Esophagus squamous epithelium (tissue), 4 donors: Measurements from ENCODE around the gene LARP4.

ENCODE experiments used
- CTCF ChIP-seq, 6 experiments: fragments of 450-650 bp in 4 of 6; fragments of 200-600 bp in 2 of 6; sonication (generic) in 2 of 6; IDR thresholded peaks; one replicate each; pipeline ENCODE4 v1.5.1; 2016 to 2019; ENCODE audit warnings: antibody characterized with exemption in 6 of 6, mild to moderate bottlenecking in 4 of 6, moderate library complexity in 4 of 6
- POLR2A ChIP-seq, 4 donors: fragments of 450-650 bp; IDR thresholded peaks; one replicate each; pipeline ENCODE4 v1.6.1; 2017; ENCODE audit warnings: antibody characterized with exemption in 4 of 4, mild to moderate bottlenecking in 4 of 4, moderate library complexity in 3 of 4

DNA sequence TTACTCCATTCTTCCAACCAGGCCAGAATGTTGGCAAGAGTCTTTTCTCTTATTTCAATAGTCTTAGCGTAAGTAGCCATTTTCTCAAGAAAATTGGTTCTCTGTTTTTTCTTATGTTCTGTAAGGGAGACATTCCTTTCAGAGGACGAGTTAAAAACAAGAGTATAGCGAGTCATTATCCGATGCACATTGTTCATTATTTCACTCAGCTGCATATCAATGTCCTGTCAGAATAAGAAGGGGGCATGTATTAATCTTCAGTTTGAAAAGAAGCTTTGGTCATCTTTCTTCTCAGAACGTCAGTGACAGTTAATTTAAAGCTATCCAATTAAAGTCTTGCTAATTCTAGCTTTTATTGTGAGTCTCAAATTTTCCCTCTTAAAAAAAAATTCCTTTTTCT, 37.5 kb upstream of the LARP4 start:
- TF ChIP-seq POLR2A (IDR thresholded peaks at IDR 0.05) = no peak
- TF ChIP-seq CTCF (IDR thresholded peaks at IDR 0.05) = no peak
